Fibroblast of mammary gland (primary cell): ENCODE results near the gene TICRR.

Experiments used
- DNase-seq: peaks from one replicate; pipeline ENCODE4 v3.0.0-alpha.2; 2010; ENCODE audit warnings: low read depth
- H3K4me3 ChIP-seq: 2 replicates; pipeline ENCODE4 v1.5.1; 2011; ENCODE audit warnings: low read depth, mild to moderate bottlenecking, low read length, moderate library complexity; ENCODE audit not compliant: control insufficient read depth
- TF ChIP-seq, protein P1 (sequence below): conservative IDR thresholded peaks from 2 replicates; pipeline ENCODE4 v1.5.1; 2011; ENCODE audit warnings: low read depth, low read length, inconsistent platforms; ENCODE audit not compliant: control insufficient read depth, insufficient read depth

Gene TICRR

DNA sequence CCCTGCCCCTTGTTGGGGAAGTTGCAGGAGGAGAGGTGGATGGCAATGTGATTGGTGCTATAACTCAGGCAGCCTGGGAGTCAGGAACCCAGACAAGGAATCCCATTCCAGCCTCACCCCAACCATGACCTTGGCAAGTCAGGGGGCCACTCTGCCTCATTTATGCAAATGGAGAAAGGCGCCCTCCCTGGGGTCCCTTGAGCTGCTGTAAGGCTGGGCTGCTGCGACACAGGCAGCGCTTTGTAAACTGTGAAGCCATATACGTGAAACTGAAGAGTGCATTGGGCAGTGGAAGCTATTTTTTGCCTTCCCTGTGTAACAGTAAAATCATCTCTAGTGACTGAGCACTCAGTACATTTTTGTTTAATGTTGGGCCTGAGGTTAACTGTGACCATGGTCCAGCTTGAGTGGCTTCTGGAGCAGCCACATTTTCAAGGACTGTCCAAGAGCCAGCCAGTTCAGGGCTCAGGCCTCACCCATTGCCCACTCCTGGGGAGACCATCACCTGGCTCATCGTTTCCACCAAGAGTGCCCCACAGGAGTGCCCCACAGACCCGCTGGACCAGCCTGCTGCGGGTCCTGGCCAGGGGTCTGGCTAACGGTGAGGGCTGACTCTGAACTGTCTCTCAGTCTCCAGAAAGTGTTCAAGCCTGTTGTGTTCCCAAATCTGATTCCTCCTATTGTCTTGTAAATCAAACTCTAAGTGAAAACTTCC is 52.1 kb downstream of the TICRR start:
- no peak overlapping the region for H3K4me3 ChIP-seq

DNA sequence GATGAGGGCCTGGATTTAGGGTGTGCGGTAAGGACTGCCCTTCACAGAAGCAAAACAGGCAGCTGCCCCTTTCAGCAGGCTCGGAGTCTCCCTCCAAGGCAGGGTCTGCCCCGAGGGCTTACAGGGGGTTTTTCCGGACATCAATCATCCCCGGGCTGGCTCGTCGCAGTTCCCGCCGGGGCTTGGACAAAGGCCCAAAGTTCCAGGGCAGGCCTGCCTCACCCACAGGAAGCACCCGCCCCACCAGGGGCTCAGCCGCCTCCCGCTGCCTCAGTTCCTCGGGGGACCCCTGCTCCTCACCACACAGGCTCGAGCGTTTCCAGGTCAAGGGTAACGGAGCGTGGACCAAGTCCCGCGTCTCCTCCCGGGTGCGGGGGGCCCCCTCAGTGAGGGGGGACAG is 53.0 kb downstream of the TICRR start:
- no peak for DNase-seq
- TF ChIP-seq, protein P1, sequence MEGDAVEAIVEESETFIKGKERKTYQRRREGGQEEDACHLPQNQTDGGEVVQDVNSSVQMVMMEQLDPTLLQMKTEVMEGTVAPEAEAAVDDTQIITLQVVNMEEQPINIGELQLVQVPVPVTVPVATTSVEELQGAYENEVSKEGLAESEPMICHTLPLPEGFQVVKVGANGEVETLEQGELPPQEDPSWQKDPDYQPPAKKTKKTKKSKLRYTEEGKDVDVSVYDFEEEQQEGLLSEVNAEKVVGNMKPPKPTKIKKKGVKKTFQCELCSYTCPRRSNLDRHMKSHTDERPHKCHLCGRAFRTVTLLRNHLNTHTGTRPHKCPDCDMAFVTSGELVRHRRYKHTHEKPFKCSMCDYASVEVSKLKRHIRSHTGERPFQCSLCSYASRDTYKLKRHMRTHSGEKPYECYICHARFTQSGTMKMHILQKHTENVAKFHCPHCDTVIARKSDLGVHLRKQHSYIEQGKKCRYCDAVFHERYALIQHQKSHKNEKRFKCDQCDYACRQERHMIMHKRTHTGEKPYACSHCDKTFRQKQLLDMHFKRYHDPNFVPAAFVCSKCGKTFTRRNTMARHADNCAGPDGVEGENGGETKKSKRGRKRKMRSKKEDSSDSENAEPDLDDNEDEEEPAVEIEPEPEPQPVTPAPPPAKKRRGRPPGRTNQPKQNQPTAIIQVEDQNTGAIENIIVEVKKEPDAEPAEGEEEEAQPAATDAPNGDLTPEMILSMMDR = no peak
- no peak overlapping the region for H3K4me3 ChIP-seq

More for the DNA sequence above, 52.1 kb downstream of the TICRR start:
- DNase-seq = no peak
- TF ChIP-seq, protein P1 = no peak

DNA sequence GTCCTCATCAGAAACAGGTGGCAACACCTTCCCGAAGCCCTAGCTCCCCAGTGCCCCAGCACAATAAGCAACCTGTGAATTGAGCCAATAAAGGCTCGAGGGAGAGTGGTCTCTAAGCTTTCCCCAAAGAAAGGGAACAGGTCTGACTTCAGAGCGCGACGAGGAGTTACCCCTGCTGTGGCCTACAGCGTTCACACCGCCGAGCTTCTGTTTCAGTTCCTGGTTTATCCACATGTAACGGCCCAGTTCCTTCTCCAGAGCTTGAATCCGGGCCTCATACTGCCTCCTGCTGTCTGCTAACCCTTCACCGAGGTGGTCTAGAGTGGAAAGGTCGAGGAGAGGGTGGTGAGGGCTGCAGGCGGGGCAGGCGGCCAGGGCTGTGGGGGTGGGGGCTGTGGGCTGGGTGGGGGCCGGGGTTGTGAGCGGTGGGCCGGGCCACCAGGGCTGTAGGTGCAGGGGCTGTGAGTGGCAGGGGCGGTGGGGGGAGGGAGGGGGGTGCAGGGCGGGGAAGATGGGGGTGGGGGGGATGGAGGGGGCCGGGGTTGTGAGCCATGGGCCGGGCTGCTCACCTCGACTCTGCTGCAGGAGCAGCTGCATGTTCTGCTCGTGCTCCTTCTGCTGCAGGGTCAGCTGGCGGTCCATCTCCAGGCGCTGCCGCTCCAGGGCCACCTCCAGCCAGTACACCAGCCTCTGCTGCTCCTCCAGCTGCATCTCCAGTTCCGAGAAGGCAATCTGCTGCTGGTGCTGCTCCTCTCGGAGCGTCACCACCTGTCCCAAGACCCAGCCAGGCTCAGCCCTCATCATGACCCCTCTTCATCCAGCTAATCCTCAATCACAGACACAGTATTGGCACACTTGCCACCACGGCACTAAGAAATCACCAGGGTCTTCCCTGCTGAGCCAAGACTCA is 53.8 kb downstream of the TICRR start:
- no peak for DNase-seq
- H3K4me3 ChIP-seq = no peak overlapping the region
- TF ChIP-seq, protein P1 = no peak

DNA sequence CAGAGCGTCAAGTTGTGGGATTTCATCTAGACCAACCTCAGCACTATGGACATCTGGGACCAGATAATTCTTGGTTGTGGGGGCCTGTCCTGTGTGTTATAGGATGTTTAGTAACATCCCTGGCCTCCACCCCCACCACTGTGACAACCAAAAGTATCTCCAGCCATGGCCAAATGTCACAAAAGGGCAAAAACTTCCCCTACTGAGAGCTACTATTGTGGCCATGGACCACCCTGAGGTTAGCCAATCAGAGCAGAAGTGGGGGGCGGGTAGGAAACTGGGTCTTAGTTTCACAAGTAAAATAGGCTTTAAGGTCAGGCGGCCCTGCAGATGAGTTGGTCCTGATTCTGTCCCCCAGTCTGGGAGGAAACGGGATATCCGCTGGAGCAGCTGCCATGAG is 54.6 kb downstream of the TICRR start:
- TF ChIP-seq, protein P1 = no peak
- no peak overlapping the region for H3K4me3 ChIP-seq
- no peak for DNase-seq

DNA sequence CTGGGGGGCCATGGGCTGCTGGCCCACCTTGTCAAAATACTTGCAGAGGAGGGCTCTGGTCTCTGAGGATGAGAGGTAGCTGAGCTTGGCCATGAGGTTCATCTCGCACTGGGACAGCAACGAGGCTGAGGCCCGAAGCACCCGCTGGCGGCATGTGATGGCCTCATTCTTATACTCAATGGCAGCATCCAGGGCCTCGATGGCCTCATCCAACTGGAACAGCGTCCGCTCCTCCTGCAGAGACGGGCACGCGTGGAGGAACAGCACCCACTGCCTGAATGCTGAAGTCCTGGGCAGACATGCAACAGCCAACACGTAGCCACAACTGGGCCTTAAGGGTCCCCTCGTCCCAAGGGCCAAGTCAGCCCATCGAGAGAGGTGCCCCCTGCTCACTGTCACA is 55.0 kb downstream of the TICRR start:
- TF ChIP-seq, protein P1 = no peak
- DNase-seq = no peak
- H3K4me3 ChIP-seq = no peak overlapping the region

DNA sequence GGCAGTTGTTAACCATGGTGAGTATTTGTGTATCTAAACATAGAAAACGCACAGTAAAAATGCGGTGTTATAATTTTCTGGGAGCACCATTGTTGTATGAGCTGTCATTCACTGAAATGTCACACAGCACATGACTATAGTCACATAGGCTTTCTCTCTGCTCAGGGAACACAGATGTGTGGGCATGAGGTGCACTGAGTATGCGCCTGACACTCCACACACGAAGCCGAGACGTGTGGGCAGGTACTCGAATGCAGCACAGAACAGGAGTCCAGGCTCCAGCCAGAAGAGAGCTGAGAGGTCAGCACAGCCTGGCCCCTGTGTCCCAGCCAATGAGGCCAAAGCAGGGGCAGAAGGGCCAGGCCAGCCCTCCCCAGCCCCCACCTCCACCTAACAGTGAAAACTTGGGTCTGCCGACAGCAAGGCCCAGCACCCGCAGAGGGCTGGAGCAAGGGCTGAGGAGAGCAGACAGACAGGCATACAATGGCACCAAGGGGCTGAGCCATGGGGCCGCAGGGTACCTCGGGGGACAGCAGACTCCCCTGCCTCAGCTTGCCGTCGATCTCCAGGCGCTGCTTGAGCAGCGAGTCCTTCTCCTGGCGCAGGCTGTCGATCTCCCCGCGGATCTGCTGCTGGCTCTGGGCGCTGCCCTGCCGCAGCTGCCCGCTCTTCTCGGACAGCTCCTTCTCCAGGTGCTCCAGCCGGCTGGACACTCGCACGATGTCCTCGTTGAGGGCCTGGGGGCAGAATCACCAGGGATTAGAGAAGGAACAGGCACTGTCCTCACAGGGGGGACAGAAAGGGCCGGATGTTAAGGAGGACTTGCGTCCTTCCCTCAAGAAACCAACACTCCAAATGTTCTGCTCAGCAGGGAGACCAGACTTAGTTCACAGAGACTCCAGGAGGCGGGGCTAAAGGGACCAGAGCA is 56.0 kb downstream of the TICRR start:
- DNase-seq = no peak
- no peak overlapping the region for H3K4me3 ChIP-seq
- TF ChIP-seq, protein P1 = no peak
